Measurements from ENCODE around the gene AGTPBP1.

DNA sequence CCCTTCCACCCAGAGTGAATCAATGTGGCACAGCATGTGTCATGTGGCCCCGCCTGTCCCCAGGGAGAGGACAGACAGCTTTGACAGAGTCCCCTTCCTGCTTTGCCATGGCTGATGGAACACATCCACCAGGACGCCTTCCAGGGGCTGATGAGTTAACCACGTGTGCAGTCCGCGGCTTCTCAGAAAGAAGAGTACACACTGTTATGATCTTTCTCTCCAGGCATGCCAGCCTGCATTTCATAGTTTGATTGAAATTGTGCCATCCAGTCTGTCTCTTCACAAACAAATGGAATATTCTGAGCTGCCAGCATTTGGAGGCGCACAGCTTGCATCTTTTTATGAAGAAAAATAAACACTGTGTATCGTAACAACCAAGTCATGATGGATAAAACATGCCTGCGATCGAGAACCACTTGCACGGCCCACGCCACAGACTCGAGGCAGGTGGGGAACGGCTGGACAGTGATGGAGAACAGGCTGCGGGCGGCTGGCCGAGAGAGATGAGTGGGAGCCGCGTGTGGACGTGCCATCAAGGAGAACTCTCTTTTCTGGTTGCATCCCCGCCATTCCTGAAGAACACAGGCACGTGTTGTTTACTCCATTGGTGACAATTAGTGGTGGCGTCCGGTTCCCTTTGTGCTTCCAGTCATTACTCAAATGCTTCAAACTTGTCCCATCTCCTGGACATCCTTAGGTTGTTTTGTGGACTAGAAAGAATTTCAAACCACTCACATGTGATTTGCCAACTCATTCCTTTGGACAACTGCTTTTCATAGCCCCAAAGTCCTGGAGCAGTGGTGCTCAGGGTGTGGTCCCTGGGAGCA is 220.2 kb downstream of the AGTPBP1 start:
- TF ChIP-seq EZH2 (IDR thresholded peaks at IDR 0.05; ENCODE audit: borderline replicate concordance, low read depth, low read length, severe bottlenecking) = no peak
- TF ChIP-seq, protein P1, sequence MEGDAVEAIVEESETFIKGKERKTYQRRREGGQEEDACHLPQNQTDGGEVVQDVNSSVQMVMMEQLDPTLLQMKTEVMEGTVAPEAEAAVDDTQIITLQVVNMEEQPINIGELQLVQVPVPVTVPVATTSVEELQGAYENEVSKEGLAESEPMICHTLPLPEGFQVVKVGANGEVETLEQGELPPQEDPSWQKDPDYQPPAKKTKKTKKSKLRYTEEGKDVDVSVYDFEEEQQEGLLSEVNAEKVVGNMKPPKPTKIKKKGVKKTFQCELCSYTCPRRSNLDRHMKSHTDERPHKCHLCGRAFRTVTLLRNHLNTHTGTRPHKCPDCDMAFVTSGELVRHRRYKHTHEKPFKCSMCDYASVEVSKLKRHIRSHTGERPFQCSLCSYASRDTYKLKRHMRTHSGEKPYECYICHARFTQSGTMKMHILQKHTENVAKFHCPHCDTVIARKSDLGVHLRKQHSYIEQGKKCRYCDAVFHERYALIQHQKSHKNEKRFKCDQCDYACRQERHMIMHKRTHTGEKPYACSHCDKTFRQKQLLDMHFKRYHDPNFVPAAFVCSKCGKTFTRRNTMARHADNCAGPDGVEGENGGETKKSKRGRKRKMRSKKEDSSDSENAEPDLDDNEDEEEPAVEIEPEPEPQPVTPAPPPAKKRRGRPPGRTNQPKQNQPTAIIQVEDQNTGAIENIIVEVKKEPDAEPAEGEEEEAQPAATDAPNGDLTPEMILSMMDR (IDR thresholded peaks at IDR 0.05; ENCODE audit: borderline replicate concordance, extremely low read depth, low read length, poor library complexity, severe bottlenecking) = no peak

Data from DND-41 (cell line).